ENCODE results near the gene PGR.

DNA sequence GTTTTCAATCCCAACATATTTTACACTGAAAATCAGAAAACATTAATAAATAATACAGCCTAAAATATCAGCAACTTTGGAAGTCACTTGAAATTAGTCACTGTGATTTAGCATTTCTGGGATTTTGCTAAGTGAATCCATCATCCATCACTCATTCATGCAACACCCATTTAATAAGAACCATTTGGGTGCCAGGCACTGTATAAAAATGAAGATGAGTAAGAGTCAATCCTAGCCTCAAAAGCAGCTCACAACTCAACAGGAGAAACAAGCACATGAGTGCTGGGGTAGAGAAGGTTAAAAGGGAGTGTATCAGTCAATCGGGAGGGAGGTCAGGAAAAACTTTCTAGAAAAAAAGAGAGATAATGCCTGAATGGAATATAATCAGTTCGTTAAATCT is 77.9 kb downstream of the PGR start:
- TF ChIP-seq, protein P1, sequence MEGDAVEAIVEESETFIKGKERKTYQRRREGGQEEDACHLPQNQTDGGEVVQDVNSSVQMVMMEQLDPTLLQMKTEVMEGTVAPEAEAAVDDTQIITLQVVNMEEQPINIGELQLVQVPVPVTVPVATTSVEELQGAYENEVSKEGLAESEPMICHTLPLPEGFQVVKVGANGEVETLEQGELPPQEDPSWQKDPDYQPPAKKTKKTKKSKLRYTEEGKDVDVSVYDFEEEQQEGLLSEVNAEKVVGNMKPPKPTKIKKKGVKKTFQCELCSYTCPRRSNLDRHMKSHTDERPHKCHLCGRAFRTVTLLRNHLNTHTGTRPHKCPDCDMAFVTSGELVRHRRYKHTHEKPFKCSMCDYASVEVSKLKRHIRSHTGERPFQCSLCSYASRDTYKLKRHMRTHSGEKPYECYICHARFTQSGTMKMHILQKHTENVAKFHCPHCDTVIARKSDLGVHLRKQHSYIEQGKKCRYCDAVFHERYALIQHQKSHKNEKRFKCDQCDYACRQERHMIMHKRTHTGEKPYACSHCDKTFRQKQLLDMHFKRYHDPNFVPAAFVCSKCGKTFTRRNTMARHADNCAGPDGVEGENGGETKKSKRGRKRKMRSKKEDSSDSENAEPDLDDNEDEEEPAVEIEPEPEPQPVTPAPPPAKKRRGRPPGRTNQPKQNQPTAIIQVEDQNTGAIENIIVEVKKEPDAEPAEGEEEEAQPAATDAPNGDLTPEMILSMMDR (IDR thresholded peaks at IDR 0.05; ENCODE audit: low read length) = no peak
- TF ChIP-seq EZH2 (IDR thresholded peaks at IDR 0.05; ENCODE audit: borderline replicate concordance, low read length) = no peak

Data from OCI-LY1 (cell line).